Right forelimb (tissue), 1 donor: ENCODE measurements around the gene KRTAP2-4.
"Not testable (repeated sequence)": the region's sequence is repeated elsewhere in the genome, so short reads cannot be mapped to it uniquely, and the experiment has no call there.

Experiments used
- DNase-seq: peaks from one replicate; pipeline ENCODE4 v3.0.0-alpha.2; 2018

KRTAP2-4 gene, protein sequence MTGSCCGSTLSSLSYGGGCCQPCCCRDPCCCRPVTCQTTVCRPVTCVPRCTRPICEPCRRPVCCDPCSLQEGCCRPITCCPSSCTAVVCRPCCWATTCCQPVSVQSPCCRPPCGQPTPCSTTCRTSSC

GRCh38 chr17:41065829-41066624, at the start of gene KRTAP2-4:
KRTAP2-4 (minus strand) TSS chr17:41065879; CDS start chr17:41065845, 34 bp downstream.
- DNase-seq: no peak

DNA sequence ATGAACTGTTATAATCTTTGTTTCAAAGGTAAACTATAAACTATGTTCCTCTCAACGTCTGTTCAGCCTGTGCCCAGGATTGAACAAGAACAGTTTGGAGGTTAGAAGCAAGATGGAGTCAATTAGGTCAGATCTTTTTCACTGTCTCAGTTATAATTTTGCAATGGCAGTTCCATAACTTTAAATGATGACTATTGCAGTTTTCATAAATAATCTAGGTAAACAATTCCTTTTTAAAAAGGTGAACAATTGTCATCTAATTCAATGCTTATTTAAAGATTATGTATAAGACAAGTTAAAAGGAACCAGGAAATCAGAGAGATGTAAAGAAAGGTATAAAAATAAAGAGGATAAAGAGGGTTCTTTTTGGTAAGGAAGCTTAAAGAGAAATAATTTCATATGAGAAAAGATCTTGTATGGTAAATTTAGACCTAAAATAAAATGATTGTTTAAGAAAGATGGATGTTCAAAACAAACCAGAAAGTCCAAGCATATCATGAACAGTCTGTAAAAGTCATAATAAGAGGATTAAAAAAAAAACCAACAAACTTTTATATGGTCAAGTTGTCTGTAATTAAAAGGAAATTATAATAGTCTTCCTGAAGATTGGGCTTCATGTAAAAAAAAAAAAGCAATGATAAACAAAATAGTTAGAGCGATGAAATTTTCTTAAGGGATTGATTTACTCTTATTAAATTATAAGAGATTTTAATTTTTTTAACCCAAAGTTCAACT, 45.6 kb upstream of the KRTAP2-4 start:
- no peak for DNase-seq

DNA sequence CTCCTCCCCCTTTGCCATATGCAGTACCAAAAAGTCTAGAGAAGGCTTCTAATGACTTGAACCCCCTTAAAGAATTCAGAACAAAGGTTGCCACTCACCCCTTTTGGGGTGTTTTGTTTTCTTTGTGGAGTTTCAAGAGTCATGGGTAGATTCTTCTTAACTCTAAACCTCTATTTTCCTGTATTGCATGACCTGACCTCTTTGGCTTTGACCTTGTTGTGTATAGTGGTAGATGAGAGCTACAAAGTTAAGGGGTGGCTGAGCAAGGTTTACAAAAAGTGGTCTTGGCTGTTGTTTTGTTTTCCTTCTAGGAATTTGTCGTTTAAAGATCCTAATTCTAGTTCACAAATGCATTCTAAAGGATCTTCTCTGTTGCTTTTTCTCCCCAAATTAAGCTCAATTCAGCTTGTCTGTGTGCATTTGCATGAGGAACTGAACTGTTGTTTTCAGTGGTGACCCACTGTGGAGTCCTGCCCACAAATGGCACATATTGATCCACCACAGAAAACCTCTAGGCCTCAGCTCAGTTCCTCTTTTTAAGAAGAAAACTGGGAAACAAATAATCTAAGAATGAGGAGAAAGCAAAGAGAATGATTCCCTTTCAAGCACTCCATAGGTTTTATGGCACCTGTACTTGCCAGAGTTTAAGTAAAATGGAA, 43.2 kb upstream of the KRTAP2-4 start:
- DNase-seq: not testable (repeated sequence)

DNA sequence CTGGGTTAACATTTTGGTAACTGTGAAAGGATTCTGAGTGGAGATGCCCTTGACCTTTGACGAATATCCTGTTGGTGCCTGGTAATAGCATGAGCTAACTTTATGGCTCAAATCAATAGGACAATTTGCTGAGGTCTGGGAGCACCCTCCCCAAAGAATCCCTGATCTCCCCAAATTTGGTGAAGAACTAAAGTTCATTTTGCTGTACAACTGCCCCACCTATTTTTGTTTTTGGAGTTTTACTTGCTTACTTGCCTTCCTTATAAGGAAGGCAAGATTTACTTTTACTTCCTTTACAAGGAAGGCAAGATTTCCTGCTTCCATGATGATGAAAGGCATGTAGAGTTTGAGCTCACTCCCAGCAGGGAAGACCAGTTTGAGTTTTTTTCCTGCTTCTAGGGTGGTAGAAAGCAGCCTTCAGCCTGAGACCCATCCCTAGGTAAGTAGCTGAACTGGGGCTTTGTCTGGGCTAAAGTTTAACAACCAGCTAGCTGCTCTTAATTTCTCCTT, 42.3 kb upstream of the KRTAP2-4 start:
- DNase-seq: no peak

- not testable (repeated sequence) for DNase-seq
Observed at GRCh38 chr17:41105347-41105746, 39.7 kb upstream of the KRTAP2-4 start, which contains the start of gene KRTAP4-9. KRTAP4-9 (plus strand) TSS chr17:41105389; CDS start chr17:41105389, 0 bp downstream.

- DNase-seq: not testable (repeated sequence)
Observed at GRCh38 chr17:41104386-41105038, 38.8 kb upstream of the KRTAP2-4 start.

DNA sequence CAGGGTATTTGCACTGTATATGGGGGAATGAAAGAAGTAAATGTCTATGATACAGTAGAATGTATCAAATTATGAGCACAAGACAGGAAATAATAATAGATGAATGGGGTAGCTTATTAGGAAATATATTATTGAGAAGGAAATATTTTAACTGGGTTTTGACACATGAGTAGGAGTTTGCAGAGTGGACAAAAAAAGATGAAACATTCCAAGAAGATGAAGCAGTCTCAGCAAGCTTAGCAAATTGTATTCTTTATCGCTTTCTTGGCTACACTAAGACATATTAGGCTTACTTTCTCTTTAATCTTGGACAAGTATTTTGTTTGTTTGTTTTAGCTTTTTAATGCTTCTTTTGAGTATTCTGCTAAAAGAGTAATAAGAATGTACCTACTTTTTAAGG, 38.2 kb upstream of the KRTAP2-4 start:
- DNase-seq: no peak

DNA sequence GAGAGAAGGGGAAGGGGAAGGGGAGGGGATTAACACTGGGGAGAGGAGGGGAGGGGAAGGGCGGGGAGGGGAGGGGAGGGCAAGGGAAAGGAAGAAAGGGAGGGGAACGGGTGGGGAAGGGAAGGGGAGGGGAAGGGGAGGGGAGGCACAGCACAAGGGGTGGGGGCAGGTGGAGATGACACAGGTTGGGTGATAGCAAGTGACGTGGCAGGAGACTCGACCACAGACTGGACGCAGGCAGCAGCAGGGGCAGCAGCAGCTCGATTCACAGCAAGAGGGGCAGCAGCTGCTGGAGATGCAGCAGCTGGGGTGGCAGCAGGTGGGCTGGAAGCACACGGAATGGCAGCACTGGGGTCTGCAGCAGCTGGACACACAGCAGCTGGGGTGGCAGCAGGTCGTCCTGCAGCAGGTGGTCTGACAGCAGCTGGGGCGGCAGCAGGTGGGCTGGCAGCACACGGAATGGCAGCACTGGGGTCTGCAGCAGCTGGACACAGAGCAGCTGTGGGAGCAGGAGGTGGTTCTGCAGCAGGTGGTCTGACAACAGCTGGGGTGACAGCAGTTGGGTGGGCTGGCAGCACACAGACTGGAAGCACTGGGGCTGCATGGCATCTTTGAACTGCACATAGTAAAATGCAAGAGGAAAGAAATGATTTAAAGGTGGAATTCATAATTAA, 36.0 kb upstream of the KRTAP2-4 start, which contains the start of gene KRTAP4-16:
TSS of gene KRTAP4-16 (minus strand) at position 624 of the 674 bp plus-strand sequence. CDS start at position 624, 0 bp downstream.
- no peak for DNase-seq

DNA sequence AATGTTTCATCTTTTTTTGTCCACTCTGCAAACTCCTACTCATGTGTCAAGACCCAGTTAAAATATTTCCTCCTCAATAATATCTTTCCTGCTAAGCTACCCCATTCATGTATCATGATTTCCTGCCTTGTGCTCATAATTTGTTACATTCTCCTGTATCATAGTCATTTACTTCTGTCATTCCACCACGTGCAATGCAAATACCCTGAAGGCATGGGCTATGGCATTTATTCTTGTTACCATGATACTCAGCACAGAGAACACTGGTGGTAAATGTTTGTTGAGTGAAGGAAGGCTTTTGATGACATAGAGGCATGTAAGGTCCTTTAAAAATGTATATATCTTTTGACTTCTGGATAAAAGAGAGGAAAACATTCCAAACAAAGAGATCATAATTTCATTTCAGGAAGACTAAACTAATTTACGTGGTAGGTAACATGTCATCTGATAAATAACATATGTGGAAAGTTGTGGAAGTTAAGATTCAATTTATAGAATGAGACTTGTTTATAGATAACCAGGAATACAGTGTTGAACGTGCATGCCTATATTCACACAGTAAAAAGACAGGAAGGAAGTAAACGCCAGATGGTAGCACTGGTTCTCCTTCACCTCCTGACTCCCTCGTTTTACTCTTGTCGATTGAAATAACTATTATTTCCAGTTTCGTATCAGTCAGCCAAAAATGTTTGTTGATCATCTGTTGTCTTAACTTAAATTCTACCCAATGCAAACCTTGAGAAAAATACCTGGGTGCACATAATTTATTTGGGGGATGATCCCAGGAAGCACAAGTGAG, 34.2 kb upstream of the KRTAP2-4 start:
- DNase-seq: not testable (repeated sequence)

DNA sequence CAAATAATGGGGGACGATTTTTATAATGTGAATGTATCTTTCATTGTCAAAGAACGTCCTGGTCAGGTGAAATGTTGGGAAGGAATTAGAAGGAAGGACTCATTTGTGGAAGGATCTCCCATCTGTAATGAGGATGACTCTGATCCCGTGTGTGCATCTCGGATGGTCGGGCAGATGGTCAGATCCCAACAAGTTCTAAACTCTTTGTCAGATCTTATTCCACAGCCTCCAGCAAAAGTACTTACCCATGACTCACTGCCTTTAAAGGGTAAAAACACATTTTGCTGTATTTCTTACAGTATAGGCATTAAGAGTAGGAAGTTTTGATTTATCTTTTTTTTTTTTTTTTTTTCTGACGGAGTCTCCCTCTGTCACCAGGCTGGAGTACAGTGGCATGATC, 32.8 kb upstream of the KRTAP2-4 start:
- DNase-seq: no peak

- no peak for DNase-seq
Observed at GRCh38 chr17:41098042-41098441, 32.4 kb upstream of the KRTAP2-4 start, which contains the start of gene KRTAP4-8. KRTAP4-8 (minus strand) TSS chr17:41098142; CDS start chr17:41098084, 58 bp downstream.

GRCh38 chr17:41096055-41096454, 30.4 kb upstream of the KRTAP2-4 start:
- no peak for DNase-seq

DNA sequence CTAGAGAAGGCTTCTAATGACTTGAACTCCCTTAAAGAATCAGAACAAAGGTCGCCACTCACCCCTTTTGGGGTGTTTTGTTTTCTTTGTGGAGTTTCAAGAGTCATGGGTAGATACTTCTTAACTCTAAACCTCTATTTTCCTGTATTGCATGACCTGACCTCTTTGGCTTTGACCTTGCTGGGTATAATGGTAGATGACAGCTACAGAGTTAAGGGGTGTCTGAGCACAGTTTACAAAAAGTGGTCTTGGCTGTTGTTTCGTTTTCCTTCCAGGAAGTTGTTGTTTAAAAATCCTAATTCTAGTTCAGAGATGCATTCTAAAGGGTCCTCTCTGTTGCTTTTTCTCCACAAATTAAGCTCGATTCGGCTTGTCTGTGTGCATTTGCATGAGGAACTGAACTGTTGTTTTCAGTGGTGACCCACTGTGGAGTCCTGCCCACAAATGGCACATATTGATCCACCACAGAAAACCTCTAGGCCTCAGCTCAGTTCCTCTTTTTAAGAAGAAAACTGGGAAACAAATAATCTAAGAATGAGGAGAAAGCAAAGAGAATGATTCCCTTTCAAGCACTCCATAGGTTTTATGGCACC, 23.2 kb upstream of the KRTAP2-4 start:
- DNase-seq: not testable (repeated sequence)

- DNase-seq: not testable (repeated sequence)
Observed at GRCh38 chr17:41084100-41084856, 18.6 kb upstream of the KRTAP2-4 start, which contains the start of gene KRTAP4-7. KRTAP4-7 (plus strand) TSS chr17:41084150; CDS start chr17:41084207, 57 bp downstream.

DNA sequence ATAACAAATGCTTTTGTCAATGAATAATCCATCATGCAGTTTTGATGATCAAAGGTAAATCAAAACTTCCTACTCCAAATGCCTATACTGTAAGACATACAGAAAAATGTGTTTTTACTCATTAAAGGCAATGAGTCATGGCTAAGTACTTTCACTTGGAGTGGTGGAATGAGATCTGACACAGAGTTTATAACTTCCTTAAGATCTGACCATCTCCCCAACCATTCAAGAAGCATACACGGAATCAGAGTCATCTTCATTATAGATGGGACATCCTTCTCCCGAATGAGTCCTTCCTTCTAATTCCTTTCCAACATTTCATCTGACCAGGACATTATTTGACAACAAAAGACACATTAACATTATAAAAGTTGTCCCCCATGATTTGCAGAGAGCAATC, 17.7 kb upstream of the KRTAP2-4 start:
- not testable (repeated sequence) for DNase-seq

- no peak for DNase-seq
Observed at GRCh38 chr17:41082626-41083025, 16.9 kb upstream of the KRTAP2-4 start.

- DNase-seq: no peak
Observed at GRCh38 chr17:41076788-41077187, 11.1 kb upstream of the KRTAP2-4 start.

GRCh38 chr17:41073676-41074075, 8.0 kb upstream of the KRTAP2-4 start:
- no peak for DNase-seq
